Activated T-helper 2 cell treated with anti-CD3 and anti-CD28 coated beads, Interferon-gamma antibody, Interleukin-2, Interleukin-4, amounts not matched to agents 10 μg/mL and 5 μg/mL and 100 μg/mL, durations not matched to agents 14 hours and 24 hours and 36 hours (primary cell): ENCODE measurements around the gene SERPINB13. TPM values are rescaled to one million over a fixed set of nuclear protein-coding genes. Genes with fewer than 3 reads are reported as not detected.

ENCODE experiments used
- DNase-seq: peaks from one replicate; pipeline ENCODE4 v3.0.0; 2021; ENCODE audit warnings: low spot score
- H3K27ac Mint-ChIP-seq: one replicate; pipeline ENCODE4 v1.8.0; 2021; ENCODE audit warnings: mixed read lengths
- H3K27me3 Mint-ChIP-seq: one replicate; pipeline ENCODE4 v1.8.0; 2021; ENCODE audit warnings: low read depth, mixed read lengths
- H3K36me3 Mint-ChIP-seq: one replicate; pipeline ENCODE4 v1.8.0; 2021; ENCODE audit warnings: low read depth, mixed read lengths
- H3K4me1 Mint-ChIP-seq: one replicate; pipeline ENCODE4 v1.8.0; 2021; ENCODE audit warnings: low read depth, mixed read lengths
- H3K4me3 Mint-ChIP-seq: one replicate; pipeline ENCODE4 v1.8.0; 2021; ENCODE audit warnings: low read depth, mild to moderate bottlenecking, moderate library complexity, mixed read lengths
- H3K9me3 Mint-ChIP-seq: one replicate; pipeline ENCODE4 v1.8.0; 2021; ENCODE audit warnings: mixed read lengths
- intact Hi-C: fragments of 100-400 bp; cut with micrococcal nuclease; formaldehyde crosslinking; loops from one replicate; pipeline ENCODE4 v1.15.1; 2023
- total RNA-seq: library from RNA; stranded (reverse); gene quantifications from 2 replicates; pipeline ENCODE4 v1.2.3, GENCODE V29; 2022

SERPINB13 gene, protein sequence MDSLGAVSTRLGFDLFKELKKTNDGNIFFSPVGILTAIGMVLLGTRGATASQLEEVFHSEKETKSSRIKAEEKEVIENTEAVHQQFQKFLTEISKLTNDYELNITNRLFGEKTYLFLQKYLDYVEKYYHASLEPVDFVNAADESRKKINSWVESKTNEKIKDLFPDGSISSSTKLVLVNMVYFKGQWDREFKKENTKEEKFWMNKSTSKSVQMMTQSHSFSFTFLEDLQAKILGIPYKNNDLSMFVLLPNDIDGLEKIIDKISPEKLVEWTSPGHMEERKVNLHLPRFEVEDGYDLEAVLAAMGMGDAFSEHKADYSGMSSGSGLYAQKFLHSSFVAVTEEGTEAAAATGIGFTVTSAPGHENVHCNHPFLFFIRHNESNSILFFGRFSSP
- total RNA-seq, result not detected in 2 replicates

DNA sequence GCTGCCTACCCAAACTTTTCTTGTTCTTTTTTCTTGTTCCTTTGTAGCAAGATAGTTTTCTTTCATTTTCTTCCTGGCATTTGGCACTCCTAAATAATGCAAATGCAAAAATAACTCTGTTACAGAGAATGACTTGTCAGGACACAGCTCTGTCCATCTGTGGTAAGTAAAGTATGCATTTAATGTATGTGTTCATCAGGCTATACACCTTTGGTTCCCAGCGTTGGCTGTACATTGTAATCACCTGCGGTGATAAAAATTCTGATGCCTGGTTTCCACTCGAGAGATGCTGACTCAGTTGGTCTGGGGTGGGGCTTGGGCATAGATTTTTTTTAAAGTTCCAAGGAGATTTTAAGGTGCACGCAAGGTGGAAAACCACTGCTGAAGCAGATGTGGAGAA lies at the start of gene SERPINB13:
Gene SERPINB13 (plus strand): TSS at position 378 of the 400 bp plus-strand sequence. CDS start 1,325 bp downstream, outside the sequence.
- H3K36me3 Mint-ChIP-seq, result no peaks in the 10 kb centered on the region
- no peak within 1 kb of the TSS for H3K27ac Mint-ChIP-seq
- no peaks in the 10 kb centered on the region for H3K9me3 Mint-ChIP-seq
- no peak within 1 kb of the TSS for H3K4me3 Mint-ChIP-seq
- intact Hi-C loops, result no loop called here
- H3K4me1 Mint-ChIP-seq, result no peaks in the 10 kb centered on the region
- H3K27me3 Mint-ChIP-seq, result peaks cover 4% of the 10 kb centered on the region
- DNase-seq, result no peak

DNA sequence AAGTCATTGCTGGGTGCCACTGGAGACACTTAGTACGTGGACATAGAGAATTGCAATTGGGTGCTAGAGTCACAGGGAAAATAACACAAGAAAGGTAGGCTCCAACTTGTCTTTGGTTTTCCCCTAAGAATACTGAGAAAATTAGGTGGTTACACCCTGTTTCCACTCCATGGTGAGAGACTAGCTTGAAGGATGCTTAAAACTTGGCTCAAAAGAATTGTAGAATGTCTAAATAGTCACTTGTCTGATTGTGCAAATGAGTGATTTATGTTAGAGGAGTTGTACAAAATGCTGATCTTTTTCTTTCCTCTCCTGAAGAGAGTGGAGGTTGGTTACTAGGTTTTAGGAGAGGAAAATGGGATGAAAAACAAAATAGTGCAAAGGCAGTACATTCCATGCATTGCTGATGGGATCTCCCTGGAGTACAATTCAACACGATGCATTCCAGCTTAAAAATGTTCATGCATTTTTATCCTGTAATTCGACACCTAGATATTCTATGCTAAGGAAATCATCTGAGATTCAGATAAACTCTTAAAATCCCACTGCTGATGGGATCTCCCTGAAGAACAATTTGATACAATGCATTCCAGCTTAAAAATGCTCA lies 47.1 kb upstream of the SERPINB13 start:
- H3K27me3 Mint-ChIP-seq, result peaks cover 24% of the 10 kb centered on the region
- H3K9me3 Mint-ChIP-seq, result no peaks in the 10 kb centered on the region
- H3K27ac Mint-ChIP-seq, result no peak overlapping the region
- no peaks in the 10 kb centered on the region for H3K36me3 Mint-ChIP-seq
- no peak overlapping the region for H3K4me3 Mint-ChIP-seq
- H3K4me1 Mint-ChIP-seq, result no peaks in the 10 kb centered on the region
- no peak for DNase-seq
- intact Hi-C loops, result no loop called here

DNA sequence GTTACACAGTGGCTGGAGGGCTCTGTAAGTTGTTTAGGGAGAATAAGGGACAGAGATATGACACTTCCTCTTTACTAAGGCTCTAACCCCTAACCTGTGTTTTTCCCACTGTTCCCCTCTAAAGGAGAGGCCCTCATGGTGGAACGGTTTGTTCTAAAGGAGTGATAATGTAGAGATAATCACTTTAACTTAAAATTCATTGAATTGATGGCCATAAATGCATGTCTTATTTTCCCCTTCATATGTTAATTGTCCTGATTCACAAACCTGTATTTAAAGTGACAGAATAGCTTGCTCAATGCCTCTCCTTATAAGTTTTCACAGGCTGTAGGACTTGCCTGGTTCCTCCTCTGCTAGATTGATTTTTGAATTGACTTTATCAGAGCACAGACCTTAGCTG lies 45.1 kb upstream of the SERPINB13 start, which contains the start of gene SERPINB12:
Gene SERPINB12 (plus strand): TSS at position 301 of the 400 bp plus-strand sequence. CDS start 13,791 bp downstream, outside the sequence.
- no peak for DNase-seq
- intact Hi-C loops, result no loop called here

DNA sequence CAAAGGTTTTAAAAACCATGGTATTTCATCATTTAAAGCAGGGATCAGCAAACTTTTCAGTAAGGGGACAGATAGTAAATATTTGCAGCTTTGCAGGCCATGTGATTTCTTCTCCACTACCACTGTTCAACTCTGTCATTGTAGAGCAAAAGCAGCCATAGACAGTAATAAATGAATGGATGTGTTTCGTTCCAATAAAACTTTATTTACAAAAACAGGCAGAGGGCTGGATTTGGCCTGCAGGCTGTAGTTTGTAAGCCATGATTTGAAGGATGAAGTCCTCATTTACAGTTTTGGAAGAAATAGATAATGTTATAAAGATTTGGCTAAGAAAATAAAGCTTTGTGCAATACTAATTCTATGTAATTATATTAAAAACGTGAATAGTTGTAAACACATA lies 43.1 kb upstream of the SERPINB13 start:
- H3K27ac Mint-ChIP-seq, result no peak overlapping the region
- no peaks in the 10 kb centered on the region for H3K4me1 Mint-ChIP-seq
- intact Hi-C loops, result no loop called here
- H3K4me3 Mint-ChIP-seq, result no peak overlapping the region
- peaks cover 30% of the 10 kb centered on the region for H3K27me3 Mint-ChIP-seq
- no peaks in the 10 kb centered on the region for H3K9me3 Mint-ChIP-seq
- no peaks in the 10 kb centered on the region for H3K36me3 Mint-ChIP-seq
- no peak for DNase-seq

More for the DNA sequence above, 45.1 kb upstream of the SERPINB13 start, which contains the start of gene SERPINB12:
- Mint-ChIP-seq H3K27ac (no peak within 1 kb of the TSS), H3K4me1 (no peaks in the 10 kb centered on the region), H3K27me3 (peaks cover 30% of the 10 kb centered on the region), H3K36me3 (no peaks in the 10 kb centered on the region), H3K9me3 (no peaks in the 10 kb centered on the region), H3K4me3 (no peak within 1 kb of the TSS)

DNA sequence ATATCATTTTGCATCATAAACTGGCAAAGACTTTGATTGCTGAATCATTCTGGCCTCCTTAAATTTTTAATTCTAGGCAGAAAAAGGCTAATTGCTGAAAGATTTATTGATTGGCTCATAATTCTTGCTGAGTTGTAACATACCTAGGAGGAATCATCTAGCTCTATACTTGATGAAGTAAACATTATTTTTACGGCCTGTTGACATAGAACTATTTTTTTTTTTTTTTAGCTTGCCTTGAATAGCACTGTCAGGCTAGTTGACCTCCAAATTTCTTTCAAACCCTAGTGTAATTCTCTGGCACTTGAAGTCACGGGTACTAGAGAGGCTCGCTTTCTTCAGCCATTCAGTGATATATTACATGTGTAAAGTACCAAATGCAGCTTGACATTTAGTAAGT lies 42.1 kb upstream of the SERPINB13 start:
- no peak overlapping the region for H3K27ac Mint-ChIP-seq
- intact Hi-C loops, result no loop called here
- no peaks in the 10 kb centered on the region for H3K9me3 Mint-ChIP-seq
- no peak overlapping the region for H3K4me3 Mint-ChIP-seq
- H3K4me1 Mint-ChIP-seq, result no peaks in the 10 kb centered on the region
- peaks cover 30% of the 10 kb centered on the region for H3K27me3 Mint-ChIP-seq
- no peaks in the 10 kb centered on the region for H3K36me3 Mint-ChIP-seq
- no peak for DNase-seq

DNA sequence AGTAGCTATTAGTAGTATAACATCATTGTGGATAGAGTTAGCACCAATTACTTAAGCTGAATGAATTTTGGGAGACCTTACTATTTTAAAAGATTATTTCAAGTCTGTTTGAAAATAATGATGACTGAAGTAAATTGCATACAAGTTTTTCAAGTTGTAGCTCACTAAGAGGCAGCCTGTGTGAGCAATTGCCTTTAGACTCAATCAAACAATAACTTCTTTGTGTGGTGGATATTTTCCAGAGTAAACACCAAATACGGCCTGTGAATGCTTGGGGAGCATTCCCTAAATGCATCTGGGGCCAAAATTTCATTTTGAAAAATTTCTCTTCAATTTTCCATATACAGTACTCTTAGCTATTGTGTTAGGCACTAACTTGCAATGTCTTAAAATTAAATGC lies 37.1 kb upstream of the SERPINB13 start:
- intact Hi-C loops, result no loop called here
- H3K36me3 Mint-ChIP-seq, result no peaks in the 10 kb centered on the region
- H3K4me3 Mint-ChIP-seq, result no peak overlapping the region
- no peaks in the 10 kb centered on the region for H3K4me1 Mint-ChIP-seq
- DNase-seq, result no peak
- no peaks in the 10 kb centered on the region for H3K9me3 Mint-ChIP-seq
- H3K27me3 Mint-ChIP-seq, result peaks cover 20% of the 10 kb centered on the region
- H3K27ac Mint-ChIP-seq, result no peak overlapping the region

DNA sequence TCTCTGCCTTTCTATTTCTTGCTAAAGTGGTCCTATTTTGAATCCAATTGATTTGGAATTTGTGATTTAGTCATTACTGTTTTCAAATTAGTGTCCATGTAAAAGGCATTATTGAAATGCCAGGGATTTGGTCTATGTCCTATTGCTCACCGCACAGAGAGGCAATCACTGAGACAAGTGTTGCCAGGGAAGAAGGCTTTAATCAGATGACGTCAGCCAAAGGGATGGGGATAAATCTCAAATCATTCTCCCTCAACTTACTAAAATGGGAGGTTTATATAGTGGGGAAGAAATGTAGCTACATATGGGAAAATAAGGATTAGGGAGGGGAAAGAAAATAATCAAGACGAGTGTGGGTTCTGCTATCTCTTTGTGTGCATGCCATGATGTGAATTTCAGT lies 35.4 kb upstream of the SERPINB13 start:
- intact Hi-C loops, result no loop called here
- Mint-ChIP-seq H3K27ac (no peak overlapping the region), H3K4me3 (no peak overlapping the region), H3K27me3 (peaks cover 15% of the 10 kb centered on the region), H3K4me1 (no peaks in the 10 kb centered on the region), H3K36me3 (no peaks in the 10 kb centered on the region), H3K9me3 (no peaks in the 10 kb centered on the region)
- no peak for DNase-seq

DNA sequence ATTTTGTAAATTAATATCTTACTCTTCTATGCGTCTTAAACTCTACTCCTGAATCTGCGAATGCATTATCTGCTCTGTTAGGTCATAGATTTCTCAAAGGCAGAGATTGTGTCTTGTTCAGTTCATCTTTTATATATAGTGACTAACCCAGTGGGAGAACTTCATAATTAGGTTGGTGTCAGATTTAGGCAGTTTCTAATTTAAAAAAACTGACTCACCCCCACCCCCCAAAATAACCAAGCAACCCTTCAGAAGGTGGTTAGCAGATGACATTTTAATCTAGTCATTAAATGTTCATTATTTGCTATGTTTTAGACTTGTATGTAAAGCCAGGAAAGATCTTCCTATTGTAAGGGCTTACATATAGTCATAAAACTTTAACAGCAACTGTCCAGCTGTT lies 34.6 kb upstream of the SERPINB13 start:
- Mint-ChIP-seq H3K9me3 (no peaks in the 10 kb centered on the region), H3K36me3 (no peaks in the 10 kb centered on the region), H3K4me1 (no peaks in the 10 kb centered on the region), H3K27me3 (peaks cover 13% of the 10 kb centered on the region), H3K4me3 (no peak overlapping the region), H3K27ac (no peak overlapping the region)
- intact Hi-C loops, result no loop called here
- no peak for DNase-seq

DNA sequence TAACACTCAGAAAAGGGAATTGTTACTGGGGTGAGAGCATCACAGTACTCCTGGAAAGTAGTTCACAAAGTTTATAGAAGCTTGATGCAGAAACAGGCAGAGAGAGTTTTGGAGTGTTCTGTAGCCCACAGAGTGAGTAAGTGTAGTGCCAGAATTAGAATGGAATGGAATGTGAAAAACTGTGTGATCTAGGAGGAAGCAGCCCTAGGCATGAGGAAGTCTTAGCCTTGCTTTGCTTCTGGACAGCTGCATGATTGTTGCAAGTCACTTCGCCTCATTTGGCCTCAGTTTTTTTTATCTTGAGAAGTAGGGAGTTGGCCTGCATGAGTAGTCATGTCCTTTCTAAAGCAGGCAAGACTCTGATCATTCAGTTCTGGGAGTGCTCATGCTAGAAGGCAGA lies 34.1 kb upstream of the SERPINB13 start:
- peaks cover 10% of the 10 kb centered on the region for H3K27me3 Mint-ChIP-seq
- no peaks in the 10 kb centered on the region for H3K4me1 Mint-ChIP-seq
- no peaks in the 10 kb centered on the region for H3K36me3 Mint-ChIP-seq
- no peak overlapping the region for H3K4me3 Mint-ChIP-seq
- no peaks in the 10 kb centered on the region for H3K9me3 Mint-ChIP-seq
- DNase-seq, result no peak
- no peak overlapping the region for H3K27ac Mint-ChIP-seq
- intact Hi-C loops, result no loop called here

DNA sequence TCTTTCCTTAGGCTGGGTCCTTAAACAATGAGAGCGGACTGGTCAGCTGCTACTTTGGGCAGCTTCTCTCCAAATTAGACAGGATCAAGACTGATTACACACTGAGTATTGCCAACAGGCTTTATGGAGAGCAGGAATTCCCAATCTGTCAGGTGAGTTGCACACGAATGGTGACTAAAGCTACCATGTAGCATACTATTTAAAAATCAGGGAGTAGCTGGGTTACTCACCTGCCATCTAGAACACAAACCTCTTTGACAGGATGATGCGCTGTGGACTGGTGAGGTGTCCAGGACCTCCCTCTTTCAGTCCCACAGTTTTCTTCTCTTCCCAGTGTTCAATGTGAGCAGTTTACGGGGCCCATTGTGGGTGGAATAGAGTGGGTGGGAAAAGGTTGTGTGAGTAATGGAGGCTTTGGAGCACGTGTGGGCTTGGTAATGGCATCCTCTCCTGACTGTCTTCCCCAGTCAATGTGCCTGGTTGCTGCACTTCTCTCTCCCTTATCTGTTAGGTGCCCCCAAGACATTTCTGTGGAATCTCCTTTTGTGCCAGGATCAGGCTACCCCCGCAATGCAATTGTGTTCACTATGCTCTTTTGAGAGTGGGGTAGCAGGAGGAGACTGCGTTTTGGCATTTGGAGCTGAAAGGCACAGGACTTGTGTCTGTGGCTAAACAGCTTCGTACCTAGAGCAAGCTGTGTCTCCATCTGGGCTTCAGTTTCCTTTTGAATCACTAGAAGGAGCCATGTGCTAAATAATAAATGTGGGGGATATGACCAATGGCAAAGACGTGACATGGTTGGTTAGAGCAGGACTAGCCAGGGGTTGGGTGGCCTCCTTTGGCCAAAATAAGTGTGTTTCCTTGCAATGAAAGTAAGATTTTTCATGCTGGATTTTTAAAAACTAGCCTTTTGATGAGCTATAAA lies 27.3 kb upstream of the SERPINB13 start:
- DNase-seq, result no peak
- intact Hi-C loops, result no loop called here
- Mint-ChIP-seq H3K27me3 (peaks cover 3% of the 10 kb centered on the region), H3K36me3 (no peaks in the 10 kb centered on the region), H3K4me1 (no peaks in the 10 kb centered on the region), H3K27ac (no peak overlapping the region), H3K4me3 (no peak overlapping the region), H3K9me3 (no peaks in the 10 kb centered on the region)

DNA sequence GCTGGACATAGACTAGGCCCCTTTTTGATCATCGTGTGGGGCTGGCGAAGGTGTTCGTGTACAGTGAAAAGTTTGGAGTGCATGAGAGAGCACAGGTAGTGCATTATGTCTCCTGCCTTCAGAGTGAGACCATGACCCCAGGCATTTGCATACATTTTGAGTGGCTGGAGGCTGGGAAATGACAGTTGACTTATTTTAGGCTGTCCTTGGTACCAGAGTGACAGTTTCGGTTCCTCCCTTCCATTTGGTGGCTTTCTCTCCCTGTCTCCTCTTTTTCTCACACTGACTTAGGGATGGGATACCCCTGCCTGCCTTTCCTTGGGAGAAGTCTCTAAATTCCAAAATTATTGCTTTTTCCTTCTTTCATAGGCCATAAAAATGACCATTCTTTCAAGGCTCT lies 24.9 kb upstream of the SERPINB13 start:
- H3K27me3 Mint-ChIP-seq, result peaks cover 6% of the 10 kb centered on the region
- no peak for DNase-seq
- H3K36me3 Mint-ChIP-seq, result no peaks in the 10 kb centered on the region
- no peaks in the 10 kb centered on the region for H3K9me3 Mint-ChIP-seq
- H3K4me1 Mint-ChIP-seq, result no peaks in the 10 kb centered on the region
- intact Hi-C loops, result no loop called here
- H3K4me3 Mint-ChIP-seq, result no peak overlapping the region
- H3K27ac Mint-ChIP-seq, result no peak overlapping the region

DNA sequence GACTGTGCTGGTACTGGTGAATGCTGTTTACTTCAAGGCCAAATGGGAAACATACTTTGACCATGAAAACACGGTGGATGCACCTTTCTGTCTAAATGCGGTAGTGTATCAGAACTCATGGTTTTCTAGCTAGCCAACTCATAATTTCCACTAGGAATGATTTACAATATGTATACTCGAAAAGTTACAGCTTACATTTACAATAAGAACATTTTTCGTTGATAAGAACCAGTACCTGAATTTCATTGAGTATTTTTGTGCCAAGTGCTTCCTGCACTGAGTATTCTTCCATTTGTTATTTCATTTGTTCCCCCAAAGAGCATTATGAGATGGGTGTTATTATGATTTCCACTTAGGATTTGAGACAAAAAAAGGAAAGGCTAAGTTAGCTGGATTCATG lies 23.1 kb upstream of the SERPINB13 start:
- Mint-ChIP-seq H3K9me3 (no peaks in the 10 kb centered on the region), H3K4me3 (no peak overlapping the region), H3K27ac (no peak overlapping the region), H3K36me3 (no peaks in the 10 kb centered on the region), H3K4me1 (no peaks in the 10 kb centered on the region), H3K27me3 (peaks cover 6% of the 10 kb centered on the region)
- intact Hi-C loops, result no loop called here
- no peak for DNase-seq
